Stimulated activated CD8-positive, alpha-beta memory T cell treated with anti-CD3 and anti-CD28 coated beads, Interleukin-15, amount 100 ng/mL, for 48 hours (primary cell): ENCODE data around the gene SEMA3B.
"Not testable (repeated sequence)": the region's sequence is repeated elsewhere in the genome, so short reads cannot be mapped to it uniquely, and the experiment has no call there.

Experiments used
- DNase-seq, 2 donors: peaks; one replicate each; pipeline ENCODE4 v3.0.0-alpha.2; 2020; ENCODE audit warnings: low read depth in 2 of 2

SEMA3B gene

DNA sequence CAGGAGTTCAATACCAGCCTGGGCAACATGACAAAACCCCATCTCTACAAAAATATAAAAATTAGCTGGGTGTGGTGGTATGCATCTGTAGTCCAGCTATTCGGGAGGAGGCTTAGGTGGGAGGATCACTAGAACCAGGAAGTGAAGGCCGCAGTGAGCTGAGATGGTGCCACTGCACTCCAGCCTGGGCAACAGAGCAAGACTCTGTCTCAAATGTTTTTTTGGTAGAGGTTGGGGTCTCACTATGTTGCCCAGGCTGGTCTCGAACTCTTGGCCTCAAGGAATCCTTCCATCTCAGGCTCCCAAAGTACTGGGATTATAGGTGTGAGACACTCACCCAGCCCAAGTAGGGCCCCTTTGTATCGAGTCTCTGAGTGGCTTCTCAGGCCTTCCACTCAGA lies 25.1 kb downstream of the SEMA3B start:
- DNase-seq = no peak

DNA sequence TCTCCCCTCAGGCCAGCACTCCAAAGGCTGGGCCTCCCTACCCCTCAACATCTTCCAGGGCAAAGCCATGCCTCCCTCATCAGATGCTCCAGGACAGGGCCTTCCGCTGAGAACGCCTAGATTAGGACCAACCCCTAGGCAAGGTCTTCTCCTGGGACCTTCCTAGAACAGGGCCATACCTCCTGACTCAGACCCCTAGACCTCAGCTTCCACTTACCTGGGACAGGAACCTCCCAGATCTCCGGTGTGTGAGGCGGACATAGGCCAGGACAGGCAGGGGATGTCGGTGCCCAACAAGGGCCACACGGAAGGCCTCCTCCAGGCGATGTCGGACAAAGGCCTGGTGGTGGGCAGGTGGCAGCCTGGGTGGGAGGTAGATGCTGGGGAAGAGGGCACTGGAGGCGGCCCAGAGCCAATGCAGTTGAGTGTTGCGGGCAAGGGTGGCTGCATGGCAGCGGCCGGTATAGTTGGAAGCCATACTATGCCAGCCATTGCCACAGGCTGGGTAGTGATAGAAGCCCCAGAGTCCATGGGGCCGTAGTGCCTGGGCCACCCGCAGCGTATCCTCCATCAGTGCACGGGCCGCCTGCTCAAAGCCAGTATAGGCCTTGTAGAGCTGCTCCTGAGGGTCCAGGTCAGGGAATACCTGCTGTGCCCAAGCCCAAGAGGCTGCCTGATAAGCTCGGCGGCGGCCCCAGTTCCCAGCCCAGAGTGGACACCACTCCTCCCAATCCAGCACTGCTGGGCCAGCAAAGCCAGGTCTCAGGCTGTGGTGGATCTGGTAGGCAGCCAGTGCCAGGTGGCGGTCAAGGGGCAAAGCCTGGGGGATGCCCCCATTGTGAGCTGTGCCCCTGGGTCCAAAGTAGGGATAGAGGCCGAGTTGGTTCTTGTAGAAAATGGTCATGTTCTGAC lies 25.8 kb downstream of the SEMA3B start:
- no peak for DNase-seq

DNA sequence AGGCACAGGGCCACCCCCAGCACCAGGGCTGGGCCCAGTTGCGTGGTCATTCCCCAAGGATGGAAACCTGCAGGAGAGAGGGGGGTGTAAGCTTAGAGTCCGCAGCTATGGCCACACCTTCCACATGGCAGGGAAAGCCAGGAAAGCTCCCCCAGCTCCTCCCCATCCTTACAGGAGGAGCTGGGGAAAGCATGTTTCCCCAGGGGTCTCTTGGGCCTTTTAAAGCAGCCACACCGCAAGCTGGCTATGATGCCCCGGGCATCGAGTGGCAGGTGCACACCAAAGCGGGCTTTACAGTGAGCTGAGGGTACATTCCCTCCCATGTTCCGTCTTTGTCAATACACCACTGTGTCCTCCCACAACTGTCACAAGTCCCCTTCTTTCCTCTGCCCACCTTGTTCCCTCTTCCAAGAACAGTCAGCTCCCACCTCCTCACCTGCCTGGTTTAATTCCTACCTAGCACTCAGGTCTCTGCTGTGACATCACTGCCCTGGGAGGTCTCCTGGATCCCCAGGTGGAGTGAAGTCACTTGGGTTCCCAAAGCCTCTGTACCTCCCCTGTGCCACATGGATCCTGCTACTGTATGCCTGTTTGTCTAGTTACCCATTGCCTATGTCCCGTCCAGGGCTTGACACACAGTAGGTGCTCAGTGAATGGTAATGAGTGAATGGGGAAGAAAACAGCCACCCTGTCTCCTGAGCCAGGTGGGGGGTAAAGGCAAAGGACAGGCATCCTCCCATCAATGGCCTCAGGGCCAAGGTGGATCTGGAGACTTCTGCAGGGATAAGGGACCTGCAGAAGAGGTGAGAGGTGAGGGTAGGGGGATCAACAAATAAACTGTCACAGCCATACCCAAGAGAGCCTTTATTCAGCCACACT lies 26.8 kb downstream of the SEMA3B start:
- DNase-seq = no peak

DNA sequence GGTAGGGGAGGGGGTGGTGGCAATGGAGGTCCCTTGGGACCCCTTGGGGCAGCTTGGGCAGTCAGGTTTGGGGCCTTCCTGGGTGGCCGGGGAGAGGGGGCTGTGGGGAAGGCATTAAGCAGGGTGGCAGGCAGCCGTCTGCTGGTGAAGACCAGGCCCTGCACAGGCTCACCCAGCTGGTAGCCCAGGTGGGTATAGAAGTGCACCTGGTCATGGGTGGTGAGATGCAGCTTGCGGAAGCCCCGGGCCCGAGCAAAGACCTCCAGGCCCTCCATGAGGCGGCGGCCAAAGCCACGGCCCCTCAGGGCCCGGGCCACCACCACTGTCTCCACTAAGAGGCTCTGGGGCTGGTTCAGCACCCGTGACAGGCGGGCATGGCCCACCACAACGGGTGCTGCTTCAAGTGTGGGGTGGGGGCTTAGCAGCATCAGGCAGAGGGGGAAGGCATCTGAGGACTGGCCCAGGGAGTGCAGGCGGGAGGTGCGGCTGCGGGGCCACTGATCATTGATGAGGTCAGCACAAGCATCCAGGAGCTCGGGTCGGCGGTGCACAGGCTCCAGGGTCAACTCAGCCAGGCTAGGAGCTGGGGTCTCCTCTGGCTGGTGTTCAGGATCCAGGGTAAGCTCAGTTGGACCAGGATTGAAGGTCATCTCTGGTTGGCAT lies 27.9 kb downstream of the SEMA3B start:
- no peak for DNase-seq

DNA sequence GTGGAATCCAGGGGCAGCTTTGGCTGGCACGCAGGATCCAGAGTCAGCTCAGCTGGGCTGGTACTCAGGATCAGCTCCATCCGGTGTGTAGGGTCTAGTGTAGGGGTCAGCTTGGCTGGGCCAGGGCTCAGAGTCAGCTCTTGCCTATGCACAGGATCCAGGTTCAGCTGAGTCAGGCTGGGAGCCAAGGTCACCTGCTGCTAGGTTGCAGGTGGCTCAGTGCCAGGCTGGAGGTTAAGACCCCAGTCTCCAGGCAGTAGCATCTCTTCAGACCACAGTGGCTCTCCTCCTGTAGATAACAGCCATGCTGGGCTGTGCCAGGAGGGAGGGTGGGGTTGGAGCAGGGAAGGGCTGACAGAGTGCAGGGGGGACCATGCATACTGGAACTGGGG lies 28.4 kb downstream of the SEMA3B start:
- DNase-seq = no peak

DNA sequence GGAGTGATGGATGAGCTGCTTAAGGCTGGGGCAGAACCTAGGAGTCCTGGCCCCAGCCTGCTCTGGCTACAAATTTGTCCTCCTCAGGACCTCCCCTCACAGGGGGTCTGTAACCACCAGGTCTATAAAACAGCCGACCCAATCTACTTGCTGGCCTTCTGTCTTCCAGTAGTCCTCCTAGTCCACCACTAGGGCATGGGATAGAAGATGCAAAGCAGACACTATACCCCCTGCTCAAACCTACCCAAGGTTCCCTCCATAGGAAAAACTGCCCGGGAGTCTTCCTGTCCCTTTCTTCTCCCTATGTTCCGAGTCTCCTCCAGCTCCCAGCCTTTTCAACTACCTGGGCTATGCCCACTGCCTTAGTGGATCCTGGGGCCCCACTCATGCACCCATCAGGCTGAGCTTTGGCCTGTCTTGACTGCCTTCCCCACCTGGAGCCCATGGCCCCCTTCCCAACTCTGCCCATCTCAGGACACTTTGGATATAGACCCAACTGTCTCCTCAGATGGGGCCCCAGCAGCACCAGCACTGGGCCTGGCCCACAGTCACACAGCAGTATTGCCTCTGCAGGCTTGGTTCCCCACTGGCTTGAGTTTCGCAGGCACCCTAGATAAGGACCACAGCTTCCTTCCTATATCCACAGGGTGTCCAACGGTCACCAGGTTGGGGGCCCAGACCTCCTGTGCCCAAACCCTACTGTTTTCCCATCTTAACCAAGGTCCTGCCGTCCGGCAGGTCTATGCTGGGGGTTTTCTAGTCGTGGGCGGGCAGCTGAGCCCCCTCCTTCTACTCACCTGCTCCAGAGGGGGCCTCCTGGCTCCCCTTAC lies 29.2 kb downstream of the SEMA3B start:
- no peak for DNase-seq

DNA sequence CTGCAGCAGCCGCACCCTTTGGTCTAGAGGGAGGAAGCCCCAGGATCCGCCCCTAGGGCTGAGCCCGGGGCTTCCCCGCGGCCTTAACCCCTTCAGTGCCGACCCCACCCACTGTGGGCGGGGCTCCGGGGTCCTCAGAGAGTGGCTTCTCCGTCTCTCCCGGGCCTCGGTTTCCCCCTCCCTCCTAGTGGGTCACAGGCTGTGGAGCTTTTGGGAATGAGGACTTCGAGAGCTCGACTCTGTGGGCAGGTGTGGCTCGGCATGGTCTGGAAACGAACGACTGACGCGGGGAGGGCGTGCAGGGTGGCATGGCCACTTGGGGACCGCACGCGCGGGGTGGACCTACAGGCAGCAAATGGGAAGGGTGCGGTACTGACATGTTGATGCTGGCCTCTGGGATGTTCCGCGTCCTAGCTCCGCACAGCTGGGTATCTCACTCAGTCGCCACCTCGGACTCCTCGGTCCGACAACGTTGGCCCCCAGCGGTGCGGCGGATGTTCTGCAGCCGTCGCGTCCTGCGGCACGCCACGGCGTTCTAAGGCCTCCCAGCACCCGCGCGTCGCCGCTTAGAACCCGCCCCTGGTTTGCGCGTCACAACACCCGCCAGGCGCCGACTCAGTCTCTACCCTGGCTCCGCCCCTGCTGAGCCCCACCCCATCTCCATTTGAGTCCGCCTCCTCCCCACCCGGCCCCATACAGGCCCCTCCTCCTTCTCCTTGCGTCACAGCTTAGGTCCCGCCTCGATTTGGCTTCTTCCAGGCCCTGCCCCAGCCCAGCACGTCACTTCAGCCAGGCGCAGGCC lies 30.1 kb downstream of the SEMA3B start, which contains the start of the genes HYAL3 and NAA80:
Gene HYAL3, minus strand, starts transcription at position 570 of the 802 bp plus-strand sequence. CDS start 3,803 bp downstream, outside the sequence.
Gene NAA80, minus strand, starts transcription at position 570 of the 802 bp plus-strand sequence. CDS start 1,942 bp downstream, outside the sequence.
- peak; percentile 98 to 99 for DNase-seq

DNA sequence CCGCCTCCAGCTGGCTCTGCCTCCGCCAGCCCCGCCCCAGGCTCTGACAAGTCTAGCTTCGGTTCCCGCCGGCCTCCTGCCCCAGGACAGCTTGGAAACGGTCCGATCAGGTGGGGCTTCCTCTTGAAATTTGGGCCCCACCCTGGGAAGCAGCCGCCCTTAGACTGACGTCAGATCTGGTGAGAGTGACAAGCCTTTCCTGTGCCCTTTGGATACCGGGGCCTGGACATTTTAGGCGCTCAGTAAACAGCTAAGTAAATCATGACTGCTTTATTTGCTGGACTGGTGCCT lies 30.6 kb downstream of the SEMA3B start:
- no peak for DNase-seq

DNA sequence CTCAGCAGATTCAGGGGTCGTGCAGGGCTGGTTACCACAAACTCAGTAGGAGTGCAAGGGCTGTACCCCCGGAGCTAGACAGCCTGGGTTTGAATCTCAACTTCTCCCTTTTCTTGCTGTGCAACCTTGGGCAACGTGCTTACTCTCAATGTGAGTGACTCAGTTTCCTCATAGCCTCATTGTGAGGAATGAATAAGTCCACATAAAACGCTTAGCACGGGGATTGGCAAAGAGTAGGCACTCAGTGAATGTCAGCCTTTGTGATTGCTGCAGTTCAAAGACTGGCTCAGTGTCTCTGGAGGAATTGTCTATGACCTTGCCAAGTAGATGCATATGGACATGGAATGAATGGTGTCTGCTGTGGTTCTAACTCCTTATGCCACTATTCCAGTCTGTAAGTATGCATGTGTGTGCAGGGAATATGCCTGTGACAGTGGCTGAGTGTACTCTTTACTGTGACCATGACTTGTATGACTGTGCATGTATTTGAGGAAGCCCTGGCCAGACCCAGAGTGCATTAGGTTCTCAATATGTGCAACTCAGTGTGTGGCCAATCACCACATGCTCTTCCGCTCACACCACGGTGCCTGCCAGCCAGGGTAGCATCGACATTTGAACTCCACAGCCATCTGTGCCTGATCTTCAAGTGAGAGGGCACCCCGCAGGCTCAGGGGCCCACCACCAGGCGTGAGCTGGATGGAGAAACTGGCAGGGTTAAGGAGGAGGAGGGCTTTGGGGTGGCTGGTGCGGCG lies 31.2 kb downstream of the SEMA3B start:
- DNase-seq = no peak

DNA sequence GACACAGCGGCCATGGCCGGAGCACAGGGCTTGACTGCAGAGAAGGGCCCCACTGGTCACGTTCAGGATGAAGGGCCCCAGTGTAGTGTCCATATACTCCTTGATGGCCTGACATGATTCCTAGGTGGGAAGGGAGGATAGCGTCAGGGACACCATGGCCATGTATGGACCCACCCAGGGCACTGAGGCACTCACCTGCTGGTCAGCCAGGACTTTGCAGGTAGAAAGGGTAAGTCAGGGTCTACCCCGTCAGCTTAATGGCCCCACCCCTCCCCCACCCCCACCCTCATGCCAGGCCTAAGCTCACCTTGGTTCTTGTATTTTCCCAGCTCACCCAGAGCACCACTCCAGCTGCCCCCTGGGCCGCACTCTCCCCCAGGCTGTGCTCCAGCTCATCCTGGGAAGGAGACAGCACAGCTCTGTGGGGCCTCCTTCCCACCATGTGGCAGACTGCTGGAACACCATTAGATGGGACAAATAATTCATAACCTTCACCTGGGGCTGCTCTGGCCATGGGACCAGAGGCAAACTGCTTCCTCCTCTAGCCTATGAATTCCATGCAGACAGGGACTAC lies 31.8 kb downstream of the SEMA3B start:
- DNase-seq = no peak

DNA sequence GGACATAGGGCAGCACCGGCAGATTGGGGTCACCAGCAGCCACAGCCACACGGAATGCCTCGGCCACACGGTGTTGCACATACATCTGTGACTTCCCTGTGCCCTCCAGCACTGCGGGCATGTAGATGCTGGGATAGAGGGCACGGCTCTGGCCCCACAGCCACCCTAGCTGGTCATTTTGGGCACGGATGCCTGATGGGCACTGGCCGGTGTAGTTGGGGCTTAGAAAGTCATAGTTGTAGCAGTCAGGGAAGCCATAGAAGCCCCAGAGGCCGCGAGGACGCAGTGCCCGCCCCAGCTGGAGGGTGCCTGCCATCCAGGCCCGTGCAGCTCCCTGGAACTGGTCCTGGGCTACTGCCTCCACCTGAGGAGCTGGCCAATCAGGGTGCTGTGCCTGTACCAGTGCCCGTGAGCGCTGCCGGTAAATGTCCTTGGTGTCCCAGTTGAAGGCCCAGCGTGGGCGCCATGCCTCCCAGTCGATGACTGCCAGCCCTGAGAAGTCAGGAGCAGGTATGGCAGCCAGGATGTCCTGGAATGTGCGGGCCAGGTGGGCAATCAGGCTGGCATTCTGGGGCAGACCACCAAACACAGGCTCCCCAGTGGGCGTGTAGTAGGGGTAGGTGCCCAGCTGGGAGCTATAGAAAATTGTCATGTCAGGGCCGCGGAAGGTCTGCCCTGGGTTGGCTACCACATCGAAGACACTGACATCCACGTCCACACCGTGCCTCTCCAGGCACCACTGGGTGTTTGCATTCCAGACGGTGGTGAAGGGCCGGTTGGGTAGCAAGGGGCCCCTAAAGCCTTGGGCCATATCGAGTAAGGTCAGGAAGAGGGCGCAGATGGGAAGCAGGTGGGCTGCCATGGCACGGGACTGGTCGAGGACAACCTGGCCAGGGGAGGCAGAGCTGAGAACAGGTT lies 33.4 kb downstream of the SEMA3B start:
- no peak for DNase-seq

DNA sequence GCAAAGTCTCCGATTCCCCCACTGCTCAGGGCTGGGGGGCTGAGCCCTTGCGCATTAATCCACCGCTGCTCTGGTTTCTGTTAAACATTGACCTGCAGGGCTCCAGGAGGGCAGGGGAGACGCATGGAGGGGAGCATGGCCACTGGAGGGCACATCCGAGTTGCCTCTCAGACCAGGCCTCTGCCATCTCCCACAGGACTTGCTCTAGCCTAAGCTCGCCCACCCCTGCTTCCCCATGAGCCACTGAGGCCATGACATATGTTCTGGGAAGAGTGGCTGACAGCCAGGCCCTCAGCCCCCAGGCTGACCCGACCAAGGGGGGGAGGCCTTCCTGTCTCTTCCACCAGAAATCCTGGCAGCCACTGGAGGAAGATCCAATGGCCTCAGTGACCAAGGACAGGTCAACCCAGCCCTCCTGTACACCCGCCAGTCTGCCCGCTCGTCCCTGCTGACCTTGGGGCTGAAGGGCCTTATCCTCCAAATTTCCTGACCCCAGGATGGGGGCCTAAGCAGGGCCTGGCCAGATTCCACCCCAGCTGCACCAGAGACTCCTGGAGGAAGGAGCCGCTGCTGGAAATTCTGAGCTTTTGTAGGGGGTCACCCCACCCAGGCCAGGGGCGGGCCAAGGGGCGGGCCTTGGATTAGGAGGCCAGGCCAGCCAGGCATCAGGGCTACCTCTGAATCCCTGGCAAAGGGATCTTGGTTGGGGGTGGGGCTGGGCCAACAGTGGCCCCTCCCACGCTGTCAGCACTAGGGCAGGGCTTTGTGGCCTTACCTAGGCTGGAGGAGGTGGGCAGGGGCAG lies 34.3 kb downstream of the SEMA3B start, which contains the start of gene HYAL1:
Gene HYAL1, minus strand, starts transcription at position 562 of the 803 bp plus-strand sequence. CDS start 618 bp downstream, outside the sequence.
- DNase-seq = no peak

DNA sequence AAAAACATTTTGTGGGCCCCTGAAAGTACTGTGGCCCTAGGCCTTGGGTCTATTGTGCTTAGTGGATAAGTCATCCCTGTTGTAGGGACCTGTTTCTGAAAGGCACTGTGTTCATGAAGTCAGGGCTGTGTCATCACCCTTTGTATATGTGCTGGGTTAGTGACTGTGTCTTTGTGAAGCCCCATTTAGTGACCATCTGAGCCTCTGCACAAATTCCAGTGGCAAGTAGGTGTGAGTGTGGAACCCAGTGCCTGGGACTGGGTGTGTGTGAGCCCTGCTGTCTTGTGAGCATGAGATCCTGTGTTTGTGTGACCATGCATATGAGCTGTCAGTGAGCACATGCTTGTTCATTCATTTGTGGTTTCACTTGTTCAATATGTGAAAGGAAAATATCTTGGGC lies 35.7 kb downstream of the SEMA3B start:
- no peak for DNase-seq

DNA sequence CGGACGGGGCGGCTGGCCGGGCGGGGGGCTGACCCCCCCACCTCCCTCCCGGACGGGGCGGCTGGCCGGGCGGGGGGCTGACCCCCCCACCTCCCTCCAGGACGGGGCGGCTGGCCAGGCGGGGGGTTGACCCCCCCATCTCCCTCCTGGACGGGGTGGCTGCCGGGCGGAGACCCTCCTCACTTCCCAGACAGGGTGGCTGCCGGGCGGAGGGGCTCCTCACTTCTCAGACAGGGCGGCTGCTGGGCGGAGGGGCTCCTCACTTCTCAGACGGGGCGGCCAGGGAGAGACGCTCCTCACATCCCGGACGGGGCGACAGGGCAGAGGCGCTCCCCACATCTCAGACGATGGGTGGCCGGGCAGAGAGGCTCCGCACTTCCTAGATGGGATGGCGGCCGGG lies 43.1 kb downstream of the SEMA3B start:
- DNase-seq = not testable (repeated sequence)

DNA sequence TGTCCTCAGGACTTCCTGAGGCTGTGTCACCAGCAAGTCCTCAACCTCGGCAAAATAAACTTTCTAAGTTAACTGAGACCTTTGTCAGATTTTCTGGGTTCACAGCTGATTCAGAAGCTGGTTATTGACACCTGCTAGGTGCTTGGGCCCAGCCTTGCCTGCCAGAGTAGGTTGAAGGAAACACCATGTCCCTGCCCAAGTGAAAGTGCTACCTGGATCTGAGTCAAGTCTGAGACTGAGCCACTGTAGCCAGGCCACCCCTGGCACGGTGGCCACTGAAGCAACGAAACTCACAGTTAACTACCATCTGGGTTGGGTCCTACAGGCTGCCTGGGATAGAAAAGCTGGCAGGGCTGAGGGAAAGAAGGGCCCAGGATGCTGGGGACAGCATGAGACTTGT lies 45.4 kb downstream of the SEMA3B start:
- no peak for DNase-seq

DNA sequence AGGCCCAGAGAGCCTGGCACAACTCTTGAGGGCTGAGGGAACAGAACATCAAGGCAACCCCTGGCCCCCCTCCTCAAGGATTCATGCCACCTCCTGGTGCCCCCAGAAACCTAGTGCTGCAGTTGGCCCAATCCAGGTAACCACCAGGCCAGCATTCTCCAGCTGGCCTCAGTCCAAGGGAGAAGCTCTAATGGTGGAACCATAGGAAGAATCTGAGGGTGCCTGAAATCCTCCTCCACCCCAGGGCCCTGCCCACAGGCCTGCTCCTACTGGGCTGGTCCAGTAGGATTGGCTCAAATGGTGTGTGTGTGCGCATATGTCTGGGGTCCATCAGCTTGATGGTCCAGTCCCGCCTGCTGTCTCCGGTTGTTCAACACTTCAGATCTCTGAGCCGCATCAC lies 45.9 kb downstream of the SEMA3B start:
- no peak for DNase-seq

DNA sequence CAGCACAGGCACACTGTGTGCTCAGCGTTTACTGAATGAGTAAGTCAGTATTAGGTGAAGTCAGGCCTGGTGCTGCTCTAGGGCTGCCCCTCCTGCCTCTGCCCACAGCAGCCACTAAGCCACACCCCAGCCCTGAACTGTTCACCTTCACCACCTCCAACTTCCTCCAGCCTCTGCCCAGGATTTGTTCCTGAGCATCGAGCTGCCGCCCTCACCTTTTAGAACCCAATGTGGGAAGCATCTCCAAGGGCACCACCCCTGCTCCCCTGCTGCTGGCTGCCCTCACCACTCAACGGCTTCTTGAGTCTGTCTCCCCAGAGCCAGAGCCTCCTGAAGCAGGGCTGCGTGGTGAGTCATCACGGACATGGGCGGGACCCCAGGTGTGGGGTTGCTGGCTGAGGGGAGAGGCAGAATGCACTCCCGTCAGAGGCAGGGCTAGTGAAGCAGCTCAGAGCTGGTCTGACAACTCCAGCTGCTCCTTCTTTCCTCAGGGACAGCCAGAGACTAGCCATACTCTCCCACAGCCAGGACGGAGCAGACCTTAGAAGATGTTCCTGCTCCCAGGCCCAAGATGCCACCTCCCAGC lies 47.8 kb downstream of the SEMA3B start:
- peak; percentile 56 for DNase-seq
